Stimulated activated CD4-positive, alpha-beta T cell treated with anti-CD3 and anti-CD28 coated beads, Interleukin-1b, Interleukin-23, amount 100 ng/mL, for 48 hours (primary cell): ENCODE data around the gene COL19A1.

Source experiments
- DNase-seq: peaks from one replicate; pipeline ENCODE4 v3.0.0-alpha.2; 2020

COL19A1 gene

DNA sequence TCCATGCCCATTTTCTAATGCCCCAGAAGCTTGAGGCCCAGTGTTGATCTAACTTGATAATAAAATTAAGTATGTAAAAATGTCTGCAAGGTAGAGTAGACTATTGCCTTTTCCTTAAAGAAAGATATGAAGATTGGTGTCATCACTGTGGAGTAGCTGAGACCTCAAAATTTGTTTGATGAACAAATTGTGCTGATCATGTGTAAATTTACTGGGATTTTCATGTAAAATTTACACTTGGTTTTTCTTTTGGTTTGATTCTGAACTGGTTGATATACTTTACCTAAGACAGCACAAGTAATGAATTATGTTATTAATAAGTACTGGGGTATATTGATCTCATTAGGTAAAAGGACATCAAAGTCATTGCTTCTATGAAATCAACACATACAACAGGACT, 207.3 kb downstream of the COL19A1 start:
- DNase-seq = no peak

DNA sequence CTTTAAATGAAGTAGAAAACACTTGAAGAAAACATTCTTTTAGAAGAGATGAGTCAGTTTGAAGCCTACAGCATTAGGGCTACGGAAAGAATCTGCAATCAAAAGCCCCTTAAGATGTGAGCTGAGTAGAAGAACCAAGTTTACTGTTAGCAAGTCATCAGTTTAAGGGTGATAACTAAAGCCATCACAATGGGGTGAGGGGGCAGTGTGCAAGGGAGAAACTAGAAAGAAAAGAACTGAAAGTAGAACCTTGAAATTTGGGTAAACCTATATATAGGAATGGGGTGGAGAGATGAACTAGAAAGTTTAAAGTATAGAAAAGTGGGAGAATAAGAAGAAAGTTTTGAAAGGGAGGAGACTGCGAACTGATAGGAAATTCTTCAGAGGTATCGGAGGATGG, 212.9 kb downstream of the COL19A1 start:
- no peak for DNase-seq

DNA sequence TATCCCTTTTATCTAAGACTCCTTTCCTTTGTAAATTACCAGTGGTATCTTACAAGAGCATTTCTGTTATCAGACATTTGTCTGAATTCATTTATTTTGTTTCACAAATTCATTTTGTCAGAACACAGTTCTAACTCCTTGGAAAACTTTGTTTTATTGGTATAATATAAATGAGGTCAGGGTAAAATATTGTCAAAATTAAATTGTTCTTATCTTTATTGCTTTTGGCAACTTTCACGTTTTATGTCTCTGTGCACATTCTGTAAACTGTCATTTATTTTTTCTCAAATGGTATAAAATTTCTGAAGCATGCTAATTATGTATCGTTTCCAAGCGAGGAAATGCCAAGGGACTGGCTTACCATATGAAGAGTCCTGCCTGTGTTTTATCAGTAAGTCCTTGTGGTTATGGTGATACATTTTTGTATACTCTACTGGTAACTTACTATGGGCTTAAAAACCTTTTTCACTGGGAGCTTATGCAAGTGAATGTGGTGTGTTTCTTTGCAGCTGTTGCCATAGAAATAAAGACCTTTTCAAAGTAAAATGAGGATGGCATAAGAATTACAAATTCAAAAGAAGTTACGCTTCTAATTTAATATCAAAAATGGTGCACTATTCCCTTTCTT, 214.2 kb downstream of the COL19A1 start:
- DNase-seq = no peak

DNA sequence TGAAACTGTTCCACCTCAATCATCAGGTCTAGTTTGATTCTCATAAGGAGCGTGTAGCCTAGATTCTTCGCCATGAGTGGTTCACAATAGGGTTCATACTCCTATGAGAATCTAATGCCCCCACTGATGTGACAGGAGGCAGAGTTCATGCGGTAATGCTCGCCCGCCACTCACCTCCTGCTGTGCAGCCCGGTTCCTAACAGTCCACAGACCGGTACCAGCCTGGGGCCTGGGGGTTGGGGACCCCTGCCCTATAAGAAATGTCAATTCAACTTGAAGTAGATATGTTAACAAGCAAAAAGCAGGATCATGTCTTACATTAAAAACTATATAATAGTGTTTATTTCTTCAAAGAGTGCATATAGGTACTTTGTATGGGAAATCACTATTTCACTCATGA, 216.5 kb downstream of the COL19A1 start:
- no peak for DNase-seq

DNA sequence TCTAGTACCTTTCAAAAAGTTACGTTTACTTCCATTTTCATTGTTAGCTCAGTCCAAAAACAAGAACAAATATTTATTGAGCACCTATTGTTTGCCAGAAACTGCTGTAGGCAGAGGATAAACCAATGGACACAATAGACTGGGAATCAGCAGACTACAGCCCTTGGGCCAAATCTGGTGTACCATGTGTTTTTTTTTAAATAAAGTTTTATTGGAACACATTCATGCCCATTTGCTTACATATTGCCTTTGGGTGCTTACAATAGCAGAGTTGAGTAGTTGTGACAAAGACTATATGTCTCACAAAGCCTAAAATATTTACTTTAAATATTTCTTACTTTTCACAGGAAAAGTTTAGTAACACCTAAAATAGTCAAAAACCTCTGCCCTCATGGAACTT, 220.4 kb downstream of the COL19A1 start:
- DNase-seq = no peak

DNA sequence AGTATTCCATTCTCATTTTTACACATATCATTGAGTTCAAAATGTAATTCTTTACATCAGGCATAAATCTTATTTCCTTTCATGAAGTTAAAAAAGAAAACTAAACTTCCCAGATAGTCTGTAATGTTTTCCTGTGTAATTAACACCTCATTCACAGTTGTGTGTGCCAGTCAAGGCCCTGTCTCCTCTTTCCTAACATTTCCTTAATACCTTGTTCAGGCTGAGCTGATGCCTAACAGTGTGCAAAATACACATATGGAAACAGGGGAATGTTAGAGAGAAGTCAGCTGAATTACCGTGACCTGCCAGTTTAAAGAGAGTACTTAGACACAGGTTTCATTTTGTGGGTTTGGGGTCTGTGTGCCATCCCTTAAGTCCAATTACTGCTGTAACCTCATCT, 227.8 kb downstream of the COL19A1 start:
- no peak for DNase-seq

DNA sequence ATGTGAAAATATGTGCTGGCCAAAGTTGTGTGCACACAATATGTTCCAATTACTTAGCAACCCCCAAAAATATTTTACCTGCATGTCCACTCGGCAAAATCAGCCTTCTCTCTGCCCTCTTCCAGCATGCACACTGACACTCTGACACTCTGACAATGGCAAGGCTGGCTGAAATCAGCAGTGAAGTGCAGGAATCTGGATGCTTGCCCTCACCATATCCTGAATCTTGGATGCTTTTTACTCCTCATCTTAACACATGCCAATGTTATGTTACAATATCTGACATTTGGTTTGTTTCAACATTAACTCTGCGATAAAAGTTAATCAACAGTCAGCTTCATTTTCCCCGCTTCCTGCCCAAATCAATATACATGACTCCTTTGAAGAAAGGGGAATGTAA, 233.4 kb downstream of the COL19A1 start:
- no peak for DNase-seq

DNA sequence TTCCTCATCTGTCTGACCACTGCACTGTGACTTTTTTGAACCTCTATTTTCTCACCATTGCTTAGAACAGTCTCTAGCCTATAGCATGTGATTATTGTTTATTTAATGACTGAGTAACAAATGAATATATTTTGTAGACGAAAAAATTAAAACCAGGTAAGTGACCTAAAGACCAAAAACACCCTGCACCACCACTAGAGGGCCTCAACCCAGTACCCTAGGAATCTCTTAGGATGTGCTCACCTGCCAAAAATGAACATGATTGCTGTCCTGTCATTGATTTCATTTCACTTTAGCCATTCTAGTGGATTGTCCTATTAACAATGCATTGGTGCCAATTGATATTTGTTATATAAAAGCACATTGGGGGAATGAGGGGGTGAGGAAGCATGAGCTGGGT, 237.4 kb downstream of the COL19A1 start:
- DNase-seq = no peak

DNA sequence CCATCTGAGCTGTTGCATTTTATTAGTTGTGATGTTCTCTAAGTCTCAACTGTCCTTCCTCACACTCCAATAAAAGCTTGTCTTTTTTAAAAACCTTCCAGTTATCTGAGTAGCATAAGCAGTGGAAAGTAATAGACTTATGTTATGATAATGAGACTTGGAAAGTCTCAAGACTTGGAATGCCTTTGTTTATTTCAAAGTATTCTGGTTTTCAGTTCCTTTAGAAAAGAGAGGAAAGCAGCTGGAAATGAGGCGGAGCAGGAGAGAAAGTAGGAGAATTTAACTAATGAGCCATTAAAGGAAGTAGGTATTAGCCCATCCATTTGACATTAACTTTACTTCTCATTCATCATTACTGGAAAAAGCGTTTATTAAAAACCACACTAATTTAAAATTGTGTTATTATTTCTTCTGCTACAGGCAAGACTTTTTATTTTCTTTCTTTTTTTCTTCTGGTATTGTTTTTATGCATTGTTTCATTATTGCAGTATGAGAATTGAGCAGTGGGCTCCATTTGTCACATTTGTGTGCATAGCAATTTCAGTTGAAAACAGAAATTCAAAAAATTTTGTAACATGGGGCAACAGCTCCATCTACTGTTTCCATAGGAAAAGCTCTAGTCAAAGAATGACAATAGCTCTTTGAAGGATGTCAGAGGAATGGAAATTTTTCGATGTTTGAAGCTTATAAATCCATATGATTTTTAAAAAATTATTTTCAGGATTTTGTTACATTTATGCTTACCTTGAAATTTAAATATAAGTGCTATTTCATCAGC, 241.7 kb downstream of the COL19A1 start:
- DNase-seq = no peak

DNA sequence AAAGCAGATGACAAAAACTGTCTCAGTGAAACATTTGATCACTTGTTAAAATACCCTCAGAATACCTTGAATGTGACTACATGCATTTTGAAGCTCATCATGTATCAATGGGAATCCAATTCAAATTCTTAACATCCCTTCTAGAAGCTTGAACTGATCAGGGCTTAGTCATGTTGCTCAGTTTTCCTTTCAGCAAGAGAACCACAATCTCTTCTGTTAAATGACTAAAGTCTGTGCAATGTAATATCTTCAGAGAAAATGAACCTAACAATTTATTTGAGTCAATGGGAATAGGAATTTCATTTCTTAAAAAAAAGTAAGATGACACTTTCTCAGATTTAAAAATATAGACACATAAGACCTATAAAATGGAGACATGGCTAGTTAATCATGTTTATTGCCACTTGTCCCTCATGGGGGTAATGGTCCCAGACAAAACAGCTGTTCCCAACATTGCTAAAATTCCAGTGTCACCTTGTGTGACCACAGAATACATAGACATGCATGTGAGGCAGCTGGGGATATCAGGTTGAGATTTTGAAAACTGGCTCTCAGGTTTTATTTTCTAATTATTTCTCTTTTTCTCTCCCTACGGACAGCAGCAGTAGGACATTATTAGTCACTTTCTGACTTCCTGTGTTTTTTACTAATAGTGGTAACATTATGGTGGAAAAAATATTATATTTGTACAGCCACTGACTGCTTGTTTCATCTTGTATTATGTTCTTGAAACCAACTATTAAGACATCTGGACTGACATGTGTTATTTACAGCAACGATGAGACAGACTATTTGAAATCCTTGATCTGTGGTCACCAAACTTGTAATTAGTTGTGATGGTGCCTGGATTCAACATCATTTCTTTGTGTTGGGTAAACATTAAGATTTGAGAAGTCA, 244.0 kb downstream of the COL19A1 start:
- no peak for DNase-seq

DNA sequence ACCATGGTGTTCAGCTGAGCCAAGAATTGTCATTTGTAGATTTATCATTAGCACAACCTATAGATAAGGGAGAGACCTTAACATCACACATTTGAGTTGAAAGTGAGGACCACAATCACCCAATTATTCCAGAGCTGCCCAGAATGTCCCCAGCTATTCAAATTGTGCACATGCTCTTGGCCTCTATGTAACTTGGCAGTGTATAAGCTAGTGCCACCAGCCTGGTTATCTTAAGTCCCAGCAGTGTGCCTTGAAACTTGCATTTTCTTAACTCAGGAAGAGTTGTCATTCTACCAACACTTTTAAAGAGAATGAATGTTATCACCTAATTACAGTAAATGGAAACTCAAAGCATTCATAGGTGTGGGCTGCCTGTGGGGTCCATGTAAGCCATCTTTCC, 245.4 kb downstream of the COL19A1 start:
- no peak for DNase-seq

DNA sequence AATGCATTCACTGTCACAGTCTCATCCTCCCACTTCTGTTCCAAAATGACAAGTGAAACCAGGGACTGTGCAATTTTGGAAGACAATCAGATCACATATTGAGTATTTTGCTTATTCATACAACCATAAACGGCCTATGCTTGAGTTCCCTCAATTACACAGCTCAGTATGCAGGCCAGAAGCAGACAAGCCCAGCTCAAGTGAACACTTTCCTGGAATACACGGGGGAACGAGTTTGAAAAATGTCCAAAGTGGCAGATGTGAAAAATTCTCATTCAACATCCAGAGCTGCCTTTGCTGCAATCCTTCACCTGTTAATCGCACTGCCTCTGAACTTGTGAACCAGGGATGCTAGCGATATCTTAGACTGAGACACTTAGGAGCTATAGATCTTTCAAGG, 246.4 kb downstream of the COL19A1 start:
- DNase-seq = no peak

DNA sequence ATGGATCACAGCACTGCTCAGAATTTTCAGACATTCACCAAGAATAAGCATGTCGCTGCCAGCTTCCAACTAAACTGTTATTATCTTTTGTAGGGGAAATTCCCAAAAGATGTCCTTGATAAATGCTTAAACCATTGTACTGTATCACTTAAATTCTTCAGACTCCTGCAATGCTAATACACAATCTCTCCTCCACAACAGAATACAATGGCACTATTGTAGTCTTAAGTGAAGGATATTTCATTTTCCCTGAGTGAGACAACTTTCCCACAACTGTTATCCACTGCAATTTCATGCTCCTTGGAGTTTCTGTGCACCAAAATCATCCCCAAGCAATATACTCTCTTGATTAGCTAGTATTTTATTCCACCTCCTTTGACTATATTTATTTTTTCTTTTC, 246.8 kb downstream of the COL19A1 start:
- DNase-seq = no peak

DNA sequence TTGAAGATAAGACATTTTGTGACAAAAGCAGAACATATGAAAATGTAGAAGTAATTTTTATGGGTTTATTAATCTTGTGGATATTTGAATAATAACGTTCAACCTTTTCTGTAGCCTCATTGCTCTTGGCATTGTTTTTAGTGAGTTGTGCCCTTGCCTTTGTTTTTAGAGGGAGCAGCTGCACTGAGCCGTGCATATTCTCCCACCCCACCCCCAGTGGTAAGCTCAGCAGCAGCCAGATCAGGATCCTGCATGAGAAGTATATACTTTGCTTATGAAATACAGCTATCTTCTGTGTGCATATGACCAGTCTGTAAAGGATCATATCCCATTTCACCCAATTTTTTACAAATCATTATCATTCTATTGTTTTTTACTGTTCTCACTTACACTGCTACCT, 252.3 kb downstream of the COL19A1 start:
- no peak for DNase-seq

DNA sequence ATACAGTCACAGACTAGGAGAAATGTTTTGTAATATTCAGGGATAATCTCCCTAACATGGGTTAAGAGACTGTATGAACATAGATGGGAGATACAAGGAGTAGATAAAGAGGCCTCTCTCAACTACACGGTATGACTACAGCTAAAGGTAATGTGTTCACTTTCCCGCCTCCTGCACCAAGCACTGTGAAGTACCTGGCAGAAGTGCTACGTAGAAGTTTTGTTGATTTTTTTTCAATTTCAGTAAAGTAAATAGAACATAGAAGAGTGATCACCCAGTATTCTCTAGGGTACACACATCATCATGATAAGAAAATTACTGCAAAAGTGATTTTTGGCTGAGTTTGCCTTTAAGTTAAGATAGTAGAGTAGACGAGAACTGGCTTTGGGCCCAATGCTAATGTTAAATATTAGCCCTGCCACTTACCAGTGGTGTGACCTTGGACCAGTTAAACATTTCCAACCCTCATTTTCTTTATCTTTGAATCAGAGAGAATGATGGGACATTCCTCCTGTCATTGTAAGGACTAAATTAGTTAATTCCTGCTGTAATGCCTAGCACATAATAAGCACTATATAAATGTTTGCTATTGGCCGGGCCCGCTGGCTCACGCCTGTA, 253.0 kb downstream of the COL19A1 start:
- DNase-seq = no peak

DNA sequence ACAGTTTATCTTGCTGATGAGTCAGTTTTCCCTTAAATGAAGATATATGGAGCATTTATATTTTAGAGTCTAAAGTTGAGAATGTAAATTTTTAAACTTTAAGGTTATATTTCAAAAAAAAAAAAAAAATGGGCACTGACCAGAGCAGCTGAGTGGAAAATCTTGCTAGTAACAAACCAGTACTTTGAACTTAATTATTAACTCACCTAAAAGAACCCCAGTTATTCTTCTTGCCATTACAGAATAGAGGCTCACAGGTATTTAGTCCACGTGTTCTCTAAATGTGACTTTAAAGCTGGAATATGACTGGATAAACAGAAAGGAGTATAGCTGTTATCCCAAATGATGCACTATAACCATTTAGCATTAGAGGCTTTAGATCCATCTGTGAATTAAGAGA, 258.1 kb downstream of the COL19A1 start:
- DNase-seq = no peak

DNA sequence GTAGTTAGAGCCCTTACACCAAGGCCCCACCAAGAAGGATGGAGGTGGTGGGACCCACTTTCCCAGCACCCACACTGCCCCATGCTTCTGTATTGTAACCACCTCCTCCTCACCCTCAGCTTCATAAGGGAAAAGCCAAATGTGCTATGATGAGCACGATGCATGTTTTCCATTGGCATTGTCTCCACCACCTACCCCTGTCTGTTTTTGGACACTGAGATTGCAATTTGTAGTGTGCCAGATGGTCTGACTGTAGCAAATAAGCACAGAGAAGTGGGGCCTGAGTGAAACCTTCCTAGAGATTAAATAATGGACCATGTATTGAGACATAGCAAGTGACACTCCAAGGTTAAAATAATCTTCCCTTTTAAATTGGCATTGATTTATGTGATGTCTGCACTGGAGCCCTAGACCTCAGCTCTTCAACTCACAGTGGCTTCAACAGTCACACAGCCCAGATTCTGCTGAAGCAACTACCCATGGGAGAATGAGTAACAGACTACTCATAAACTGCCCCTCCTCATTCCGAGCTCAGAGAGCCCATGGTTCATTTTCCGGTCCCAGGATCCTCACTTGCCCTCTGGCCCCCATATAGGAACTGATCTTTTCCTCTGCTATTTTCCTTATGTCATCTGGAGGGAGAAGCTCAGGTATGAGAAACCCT, 258.7 kb downstream of the COL19A1 start:
- no peak for DNase-seq

DNA sequence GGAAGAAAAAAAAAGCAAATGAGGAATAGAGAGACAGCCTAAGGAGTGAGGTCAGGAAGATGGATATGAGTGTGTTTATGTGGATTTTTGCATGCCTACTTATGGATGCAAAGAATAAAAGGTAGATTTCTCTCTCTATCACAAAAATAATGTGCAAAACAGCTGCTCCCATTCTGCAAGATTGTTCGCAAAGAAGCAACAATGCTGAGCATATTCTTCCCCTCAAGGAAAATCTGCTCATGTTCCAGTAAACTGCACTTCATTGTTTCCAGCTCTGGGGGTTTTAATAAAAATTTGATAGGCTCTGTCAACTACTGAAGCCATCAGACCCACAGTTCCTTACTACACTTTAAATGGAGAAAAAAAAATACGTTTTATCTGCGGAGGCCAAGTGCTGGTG, 259.2 kb downstream of the COL19A1 start:
- no peak for DNase-seq

DNA sequence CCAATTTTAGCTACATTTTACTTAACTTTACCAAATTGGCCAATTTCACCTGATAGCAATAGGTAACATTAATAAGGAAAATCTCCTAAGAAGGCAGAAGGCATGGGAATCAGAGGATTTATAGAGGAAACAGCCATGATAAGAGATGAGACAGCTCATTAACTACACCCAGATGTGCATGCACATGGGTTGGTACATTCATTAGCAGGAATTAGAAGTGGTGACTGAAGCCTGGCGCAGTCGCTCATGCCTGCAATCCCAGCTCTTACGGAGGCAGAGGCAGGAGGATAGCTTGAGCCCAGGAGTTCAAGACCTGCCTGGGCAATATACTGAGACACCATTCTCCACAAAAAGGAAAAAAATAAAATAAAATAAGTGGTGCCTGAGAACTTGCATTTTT, 263.0 kb downstream of the COL19A1 start:
- DNase-seq = no peak

DNA sequence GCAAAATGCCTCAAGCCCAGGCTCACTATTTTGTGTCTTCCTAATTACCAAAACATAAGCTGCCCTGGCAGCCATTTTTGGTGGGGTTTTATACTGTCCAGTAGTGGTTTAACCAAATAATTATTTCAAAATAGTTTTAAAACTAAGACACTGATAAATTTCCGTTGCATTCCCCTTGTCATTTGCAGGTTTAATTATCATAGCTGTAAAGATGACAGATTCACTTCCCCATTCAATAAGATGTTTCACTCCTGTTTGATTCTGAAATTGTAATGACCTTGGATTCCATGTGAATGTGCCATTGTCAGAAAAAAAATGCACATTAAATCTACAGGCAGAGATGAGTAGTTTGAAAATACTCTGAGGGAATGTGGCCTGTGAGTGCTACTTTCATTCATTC, 264.5 kb downstream of the COL19A1 start:
- no peak for DNase-seq

DNA sequence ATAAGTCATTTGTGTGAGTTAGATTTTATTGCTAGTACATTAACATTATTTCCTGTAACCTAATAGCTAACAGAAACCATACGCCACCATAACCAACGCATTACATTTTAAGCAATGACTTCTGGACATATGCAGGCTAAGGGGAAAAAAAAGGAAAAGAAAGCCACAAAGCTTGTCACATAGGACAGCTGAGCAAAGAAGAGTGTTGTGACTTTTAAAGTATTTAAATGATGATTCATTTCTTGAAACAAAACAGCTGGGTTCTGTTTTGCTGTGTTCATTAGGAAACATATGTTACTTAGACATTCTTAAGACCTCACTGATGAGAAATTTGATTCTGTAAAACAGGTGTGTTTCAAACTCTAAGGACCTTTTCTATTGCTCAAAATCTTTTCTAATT, 265.2 kb downstream of the COL19A1 start:
- no peak for DNase-seq

DNA sequence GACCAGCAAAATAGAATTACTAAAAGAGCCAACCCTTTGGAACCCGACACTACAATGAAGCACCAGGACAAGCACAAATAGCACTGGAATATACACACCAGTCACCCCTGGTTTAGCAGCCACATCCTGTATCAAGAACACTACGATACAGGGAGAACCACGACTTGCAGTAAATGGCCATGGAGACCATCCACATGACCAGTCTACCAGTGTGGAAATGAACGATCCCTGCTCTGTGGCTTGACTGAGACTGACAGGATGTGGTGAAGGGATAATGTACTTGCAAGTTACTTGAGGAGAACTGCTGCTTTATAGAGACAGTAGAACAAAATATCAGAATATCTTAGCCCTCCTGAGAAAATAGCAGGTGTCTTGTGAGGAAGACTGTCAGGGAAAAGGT, 266.9 kb downstream of the COL19A1 start:
- DNase-seq = no peak

DNA sequence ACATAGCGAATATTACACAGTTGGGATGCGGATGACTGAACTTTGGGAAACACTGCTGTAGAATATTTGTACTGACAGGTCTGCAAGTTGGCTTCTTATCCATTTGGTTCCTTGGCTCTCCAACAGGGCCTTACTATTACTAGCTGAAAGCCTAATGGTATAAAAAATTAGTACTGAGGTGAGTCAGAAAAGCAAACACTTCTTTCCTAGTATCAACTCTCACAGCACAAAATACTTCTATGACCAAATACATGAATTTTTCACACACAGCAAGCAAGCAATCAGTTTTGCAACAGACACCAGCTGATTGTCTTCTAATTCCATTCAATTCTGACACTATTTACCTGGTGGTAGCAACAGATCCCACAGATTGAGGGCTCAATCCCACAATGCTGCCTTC, 268.2 kb downstream of the COL19A1 start:
- DNase-seq = no peak
